Coronary artery (tissue), 2 donors: ENCODE data around the gene GAMT.
"Not testable (repeated sequence)": the region's sequence is repeated elsewhere in the genome, so short reads cannot be mapped to it uniquely, and the experiment has no call there.

Experiments used
- DNase-seq: peaks from one replicate; pipeline ENCODE4 v3.0.0-alpha.2; 2017; ENCODE audit warnings: low spot score
- H3K27ac ChIP-seq, 2 donors: fragments of 200-600 bp; sonication (generic); one replicate each; pipeline ENCODE4 v1.5.1; 2016 to 2019
- H3K4me3 ChIP-seq: fragments of 200-600 bp; sonication (generic); 2 replicates; pipeline ENCODE4 v1.5.1; 2016; ENCODE audit warnings: mild to moderate bottlenecking, moderate library complexity
- CTCF ChIP-seq: fragments of 200-600 bp; sonication (generic); IDR thresholded peaks from one replicate; pipeline ENCODE4 v1.5.1; 2019; ENCODE audit warnings: antibody characterized with exemption

Gene GAMT

GRCh38 chr19:1422360-1422759, 21.0 kb upstream of the GAMT start:
- H3K4me3 ChIP-seq, result no peak overlapping the region
- no peak for DNase-seq
- no peak for TF ChIP-seq CTCF
- no peak overlapping the region for H3K27ac ChIP-seq

GRCh38 chr19:1421958-1422305, 20.6 kb upstream of the GAMT start:
- DNase-seq, result no peak
- Histone ChIP-seq H3K27ac (no peak overlapping the region), H3K4me3 (no peak overlapping the region)
- TF ChIP-seq CTCF, result no peak

GRCh38 chr19:1421218-1421957, 20.0 kb upstream of the GAMT start:
- Histone ChIP-seq H3K27ac (no peak overlapping the region), H3K4me3 (no peak overlapping the region)
- TF ChIP-seq CTCF, result no peak
- DNase-seq, result no peak

GRCh38 chr19:1420590-1420989, 19.2 kb upstream of the GAMT start:
- TF ChIP-seq CTCF, result no peak
- Histone ChIP-seq H3K4me3 (no peak overlapping the region), H3K27ac (no peak overlapping the region)
- no peak for DNase-seq

- not testable (repeated sequence) for H3K27ac ChIP-seq, H3K4me3 ChIP-seq, DNase-seq
Measured at GRCh38 chr19:1420085-1420484, 18.7 kb upstream of the GAMT start.

- Histone ChIP-seq H3K4me3 (no peak overlapping the region), H3K27ac (no peak overlapping the region)
- DNase-seq, result no peak
- TF ChIP-seq CTCF, result no peak
Measured at GRCh38 chr19:1418951-1419738, 17.8 kb upstream of the GAMT start.

- H3K4me3 ChIP-seq, result no peak overlapping the region
Measured at GRCh38 chr19:1418496-1418775, 17.1 kb upstream of the GAMT start.

More at GRCh38 chr19:1418496-1418775, 17.1 kb upstream of the GAMT start:
- no peak for DNase-seq
- peak overlapping the region in 1 of 2 donors; percentile 3 for H3K27ac ChIP-seq
- no peak for TF ChIP-seq CTCF
